Endothelial cell of umbilical vein (primary cell): ENCODE data around the gene SLC24A3.

Source experiments
- EZH2 ChIP-seq: IDR thresholded peaks from 2 replicates; pipeline ENCODE4 v1.6.1; 2012; ENCODE audit warnings: borderline replicate concordance, low read depth, mild to moderate bottlenecking, moderate library complexity, low read length, inconsistent platforms; ENCODE audit not compliant: severe bottlenecking
- FOS ChIP-seq: IDR thresholded peaks from 2 replicates; pipeline ENCODE4 v1.6.1; 2011; ENCODE audit warnings: mild to moderate bottlenecking, low read length, moderate library complexity, borderline replicate concordance; ENCODE audit not compliant: insufficient read depth
- GATA2 ChIP-seq: IDR thresholded peaks from 2 replicates; pipeline ENCODE4 v1.7.0; 2011; ENCODE audit warnings: low read depth, mild to moderate bottlenecking, moderate library complexity, mixed read lengths, low read length; ENCODE audit not compliant: insufficient read length, insufficient read depth
- JUN ChIP-seq: IDR thresholded peaks from 2 replicates; pipeline ENCODE4 v1.6.1; 2011; ENCODE audit warnings: borderline replicate concordance, low read depth; ENCODE audit not compliant: insufficient read length, insufficient read depth
- POLR2A ChIP-seq: IDR thresholded peaks from 2 replicates; pipeline ENCODE4 v1.6.1; 2012; ENCODE audit warnings: low read depth, mild to moderate bottlenecking, control low read depth, low read length
- POLR2AphosphoS5 ChIP-seq: IDR thresholded peaks from 2 replicates; pipeline ENCODE4 v1.6.1; 2012; ENCODE audit warnings: low read depth, mild to moderate bottlenecking, control low read depth, low read length, moderate library complexity; ENCODE audit not compliant: insufficient read depth
- TF ChIP-seq, protein P1 (sequence below), 2 donors: IDR thresholded peaks; 1 replicate in 1 of 2; 2 replicates in 1 of 2; pipeline ENCODE4 v1.5.1; 2011; ENCODE audit warnings: low read length in 2 of 2, mild to moderate bottlenecking in 2 of 2, moderate library complexity in 2 of 2, control low read depth in 1 of 2, inconsistent platforms in 1 of 2, low read depth in 1 of 2; ENCODE audit not compliant: insufficient read depth in 1 of 2; ENCODE audit errors: extremely low read depth in 1 of 2

DNA sequence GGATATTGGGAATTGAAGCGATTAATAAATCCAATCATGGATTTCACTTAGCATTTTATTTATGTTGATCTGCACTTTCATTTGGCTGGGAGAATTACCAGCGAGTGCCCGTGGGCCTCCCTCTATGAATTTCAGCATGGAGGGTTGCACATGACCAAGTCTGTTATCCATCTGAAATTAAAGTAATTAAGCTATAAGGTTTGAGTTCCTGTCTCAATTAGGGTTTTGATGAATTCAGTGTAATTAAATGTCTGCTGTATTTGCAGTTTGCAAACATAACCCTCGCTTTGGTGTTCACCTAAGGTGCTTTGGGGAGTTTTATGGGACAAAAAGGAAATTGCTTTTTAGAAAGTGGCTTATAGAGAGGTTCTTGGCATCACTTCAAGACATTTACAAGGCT lies 375.8 kb downstream of the SLC24A3 start:
- TF ChIP-seq POLR2A (no peak), EZH2 (no peak), FOS (no peak), POLR2AphosphoS5 (no peak), GATA2 (no peak), JUN (no peak)
- TF ChIP-seq, protein P1, sequence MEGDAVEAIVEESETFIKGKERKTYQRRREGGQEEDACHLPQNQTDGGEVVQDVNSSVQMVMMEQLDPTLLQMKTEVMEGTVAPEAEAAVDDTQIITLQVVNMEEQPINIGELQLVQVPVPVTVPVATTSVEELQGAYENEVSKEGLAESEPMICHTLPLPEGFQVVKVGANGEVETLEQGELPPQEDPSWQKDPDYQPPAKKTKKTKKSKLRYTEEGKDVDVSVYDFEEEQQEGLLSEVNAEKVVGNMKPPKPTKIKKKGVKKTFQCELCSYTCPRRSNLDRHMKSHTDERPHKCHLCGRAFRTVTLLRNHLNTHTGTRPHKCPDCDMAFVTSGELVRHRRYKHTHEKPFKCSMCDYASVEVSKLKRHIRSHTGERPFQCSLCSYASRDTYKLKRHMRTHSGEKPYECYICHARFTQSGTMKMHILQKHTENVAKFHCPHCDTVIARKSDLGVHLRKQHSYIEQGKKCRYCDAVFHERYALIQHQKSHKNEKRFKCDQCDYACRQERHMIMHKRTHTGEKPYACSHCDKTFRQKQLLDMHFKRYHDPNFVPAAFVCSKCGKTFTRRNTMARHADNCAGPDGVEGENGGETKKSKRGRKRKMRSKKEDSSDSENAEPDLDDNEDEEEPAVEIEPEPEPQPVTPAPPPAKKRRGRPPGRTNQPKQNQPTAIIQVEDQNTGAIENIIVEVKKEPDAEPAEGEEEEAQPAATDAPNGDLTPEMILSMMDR (IDR thresholded peaks at IDR 0.05; ENCODE audit: extremely low read depth in 1 of 2, insufficient read depth in 1 of 2, low read depth in 1 of 2, low read length in 2 of 2) = no peak
